Measurements from ENCODE around the gene TPRG1. TPM values are rescaled to one million over a fixed set of nuclear protein-coding genes. Genes with fewer than 3 reads are reported as not detected.

Gene TPRG1
- total and polyA plus RNA-seq, 2 of the 8 experiments (the other 6 are each of a cell fraction or from before 2014, with no cell fraction given), result 0.37 to 0.47 TPM

- Histone ChIP-seq H2BK12ac (ENCODE audit: low read depth, low read length) (no peak overlapping the region), H3K18ac (ENCODE audit: extremely low read depth, low read length) (no peak overlapping the region), H3K23me2 (ENCODE audit: low read depth, low read length) (no peaks in the 10 kb centered on the region), H4K20me1 (replicated peaks in 1 of 2; ENCODE audit: control insufficient read depth in 1 of 2, insufficient read depth in 2 of 2, low read length in 2 of 2) (peaks cover 0 to 1% of the 10 kb centered on the region in 2 experiments), H3K27ac (ENCODE audit: low read depth, low read length) (no peak overlapping the region), H3K9ac (replicated peaks in 1 of 4; ENCODE audit: extremely low read depth in 1 of 4, low read depth in 3 of 4, low read length in 3 of 4) (no peak overlapping the region), H3K4ac (replicated peaks; ENCODE audit: insufficient read length, low read depth, low read length) (no peak overlapping the region), H3K14ac (ENCODE audit: insufficient read length) (no peak overlapping the region), H3K4me3 (ENCODE audit: extremely low read depth in 1 of 4, insufficient read depth in 2 of 4, low read depth in 3 of 4, low read length in 4 of 4) (no peak overlapping the region), H3K56ac (replicated peaks; ENCODE audit: insufficient read length, low read depth, low read length) (no peak overlapping the region), H3K9me3 (ENCODE audit: insufficient read depth in 2 of 2, low read depth in 1 of 2, low read length in 1 of 2) (no peaks in the 10 kb centered on the region), H3K79me2 (ENCODE audit: control insufficient read depth in 1 of 2, insufficient read depth in 2 of 2, low read length in 2 of 2) (no peaks in the 10 kb centered on the region), H4K5ac (ENCODE audit: insufficient read length, low read depth, low read length) (no peak overlapping the region), H3K4me1 (replicated peaks in 1 of 4; ENCODE audit: control insufficient read depth in 3 of 4, insufficient read depth in 4 of 4, low read length in 3 of 4) (no peaks in the 10 kb centered on the region), H4K8ac (ENCODE audit: extremely low read depth, insufficient read depth, low read length) (no peak overlapping the region), H2BK15ac (ENCODE audit: low read length) (no peak overlapping the region), H2BK20ac (ENCODE audit: low read length) (no peak overlapping the region), H3K27me3 (replicated peaks in 1 of 4; ENCODE audit: control insufficient read depth in 3 of 4, extremely low read depth in 1 of 4, insufficient read depth in 3 of 4, low read length in 3 of 4) (no peaks in the 10 kb centered on the region), H2BK5ac (ENCODE audit: low read depth, low read length) (no peak overlapping the region), H4K91ac (replicated peaks; ENCODE audit: insufficient read length, low read length) (no peak overlapping the region), H3K23ac (ENCODE audit: insufficient read length) (no peak overlapping the region), H2AK5ac (ENCODE audit: low read depth, low read length) (no peak overlapping the region), H3K79me1 (ENCODE audit: low read depth, low read length) (no peaks in the 10 kb centered on the region), H3K36me3 (ENCODE audit: control insufficient read depth in 2 of 4, insufficient read depth in 4 of 4, low read length in 3 of 4) (no peaks in the 10 kb centered on the region), H2BK120ac (replicated peaks; ENCODE audit: low read depth, low read length) (no peak overlapping the region), H3K4me2 (ENCODE audit: insufficient read depth in 1 of 2, low read depth in 2 of 2, low read length in 2 of 2) (no peak overlapping the region), H2AFZ (ENCODE audit: low read length) (no peak overlapping the region)
- DNase-seq (ENCODE audit: low read depth in 1 of 2, low spot score in 2 of 2) (no peak), FAIRE-seq (no peak)
- ChIA-PET POLR2A (ENCODE audit: partially characterized antibody) (no interaction called here), CTCF (ENCODE audit: partially characterized antibody) (interaction anchor here (0.8 to 2.9 kb wide), 11 partner anchors 8 to 214 kb away, joined by 3 to 12 read pairs (median 5); no protein-coding TSS in a partner anchor)
- TF ChIP-seq BCL11A (IDR thresholded peaks at IDR 0.05; ENCODE audit: low read depth in 2 of 2, low read length in 2 of 2) (no peak), ATF3 (IDR thresholded peaks at IDR 0.05; ENCODE audit: insufficient read depth, low read depth, low read length) (no peak), NRF1 (IDR thresholded peaks at IDR 0.05; ENCODE audit: low read depth, low read length) (no peak), RFX5 (IDR thresholded peaks at IDR 0.05; ENCODE audit: borderline replicate concordance, low read depth, low read length) (no peak)
- WGBS, 2 experiments (ENCODE audit: extremely low coverage in 1 of 2, insufficient coverage in 1 of 2, insufficient read length in 1 of 2, insufficient replicate concordance in 2 of 2, low coverage in 1 of 2, low lambda C conversion rate in 2 of 2, missing lambda C conversion rate in 1 of 2), result 80% methylated on average over 7 of the region's 7 CpGs; no CpG with 5 or more reads in 1 of the 2 experiments
Measured at GRCh38 chr3:189170559-189170958, 1.2 kb upstream of the TPRG1 start.

All from H1 (cell line).